SJSA1 (cell line): ENCODE data around the gene SFRP5. TPM values are rescaled to one million over a fixed set of nuclear protein-coding genes. Genes with fewer than 3 reads are reported as not detected.

ENCODE experiments used
- DNase-seq, 2 experiments: peaks; one replicate each; pipeline ENCODE4 v3.0.0-alpha.2; 2015 to 2020; ENCODE audit warnings: low spot score in 2 of 2, low read depth in 1 of 2
- H3K27ac ChIP-seq: fragments of 250-450 bp; sonication (Bioruptor Pico); 2 replicates; pipeline ENCODE4 v1.5.1; 2020; ENCODE audit warnings: mild to moderate bottlenecking, moderate library complexity
- H3K27me3 ChIP-seq: fragments of 250-450 bp; sonication (Bioruptor Pico); replicated peaks from 2 replicates; pipeline ENCODE4 v1.5.1; 2020; ENCODE audit warnings: mild to moderate bottlenecking, moderate library complexity
- H3K36me3 ChIP-seq: fragments of 250-450 bp; sonication (Bioruptor Pico); 2 replicates; pipeline ENCODE4 v1.5.1; 2020; ENCODE audit warnings: mild to moderate bottlenecking
- H3K4me1 ChIP-seq: fragments of 250-450 bp; sonication (Bioruptor Pico); replicated peaks from 2 replicates; pipeline ENCODE4 v1.6.1; 2021; ENCODE audit warnings: mild to moderate bottlenecking
- H3K4me3 ChIP-seq: fragments of 250-450 bp; sonication (Bioruptor Pico); 2 replicates; pipeline ENCODE4 v1.5.1; 2020; ENCODE audit warnings: mild to moderate bottlenecking
- H3K9me3 ChIP-seq: fragments of 250-450 bp; sonication (Bioruptor Pico); replicated peaks from 2 replicates; pipeline ENCODE4 v1.5.1; 2020; ENCODE audit warnings: mild to moderate bottlenecking
- total RNA-seq: library from RNA; depleted of rRNA; stranded (reverse); fragments of >200 nt; shearing (Covaris generic); gene quantifications from 2 replicates; pipeline ENCODE4 v1.2.3, GENCODE V29; 2014

The SFRP5 gene
- total RNA-seq, 1 experiment from 2014 or later: not detected

DNA sequence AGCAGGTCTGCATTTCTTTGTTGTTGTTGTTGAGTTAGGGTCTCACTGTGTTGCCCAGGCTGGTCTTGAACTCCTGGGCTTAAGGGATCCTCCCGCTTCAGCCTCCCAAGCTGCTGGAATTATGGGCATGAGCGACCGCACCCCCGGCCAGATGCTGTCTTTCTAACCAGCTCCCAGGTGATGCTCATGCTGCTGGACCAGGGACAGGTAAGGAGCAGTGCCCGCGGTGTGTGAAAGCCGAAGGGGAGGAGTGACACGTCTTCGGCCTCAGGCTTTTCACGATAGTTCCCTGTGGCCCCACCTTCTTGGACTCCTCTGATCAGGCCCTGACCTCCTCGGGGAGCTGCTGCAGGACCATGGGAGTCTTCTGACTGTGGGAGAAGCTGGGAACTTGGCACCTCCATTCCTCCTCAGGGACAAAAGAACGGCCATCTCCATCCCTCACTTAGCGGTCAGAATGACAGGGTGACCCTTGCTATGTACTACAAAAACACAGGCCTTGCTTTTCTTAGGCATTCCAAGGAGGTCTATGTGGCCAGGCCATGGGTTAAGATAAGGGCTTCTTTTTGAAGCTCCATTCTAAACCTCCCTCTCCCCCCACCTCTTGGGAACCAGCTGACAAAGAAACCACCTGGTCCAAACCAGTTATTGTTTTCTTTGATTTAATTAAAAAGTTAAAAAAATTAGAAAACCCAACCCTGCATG is 5.5 kb downstream of the SFRP5 start:
- DNase-seq: no peak
- H3K27ac ChIP-seq: no peak overlapping the region

GRCh38 chr10:97765201-97765600 is 6.6 kb downstream of the SFRP5 start:
- H3K36me3 ChIP-seq: peaks cover 4% of the 10 kb centered on the region
- no peak overlapping the region for H3K4me3 ChIP-seq
- no peak overlapping the region for H3K27ac ChIP-seq
- H3K9me3 ChIP-seq: no peaks in the 10 kb centered on the region
- no peaks in the 10 kb centered on the region for H3K4me1 ChIP-seq
- peaks cover 8% of the 10 kb centered on the region for H3K27me3 ChIP-seq
- no peak for DNase-seq

More for the DNA sequence above, 5.5 kb downstream of the SFRP5 start:
- no peaks in the 10 kb centered on the region; the same call in 1 of the 2 replicates for H3K36me3 ChIP-seq
- H3K9me3 ChIP-seq: no peaks in the 10 kb centered on the region
- H3K27me3 ChIP-seq: peaks cover 19% of the 10 kb centered on the region
- no peak overlapping the region for H3K4me3 ChIP-seq
- H3K4me1 ChIP-seq: peaks cover 2% of the 10 kb centered on the region

- no peaks in the 10 kb centered on the region for H3K4me1 ChIP-seq
- DNase-seq: no peak
- no peak overlapping the region for H3K4me3 ChIP-seq
- no peak overlapping the region for H3K27ac ChIP-seq
- H3K36me3 ChIP-seq: peaks cover 11% of the 10 kb centered on the region
- peaks cover 3% of the 10 kb centered on the region; the same call in 1 of the 2 replicates for H3K27me3 ChIP-seq
- no peaks in the 10 kb centered on the region for H3K9me3 ChIP-seq
Observed at GRCh38 chr10:97764519-97764931, 7.3 kb downstream of the SFRP5 start.

DNA sequence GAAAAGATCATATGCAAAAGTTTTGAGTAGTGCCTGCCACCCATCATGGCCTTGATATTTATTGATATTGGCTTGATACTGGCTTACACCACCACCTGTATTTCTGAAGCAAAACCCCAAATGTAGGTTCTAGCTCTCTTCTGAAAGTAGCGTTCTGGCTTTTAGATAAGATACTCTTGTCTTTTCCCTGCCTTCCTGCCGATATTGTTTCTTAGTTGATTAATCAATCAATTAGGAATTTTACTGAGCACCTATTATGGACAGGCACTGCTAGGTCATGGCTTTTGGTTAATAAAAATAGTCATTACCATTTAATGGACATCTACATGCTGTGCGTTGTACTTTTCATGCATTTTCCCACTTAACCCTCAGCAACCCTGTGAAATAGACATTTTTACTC is 7.9 kb downstream of the SFRP5 start:
- no peak overlapping the region for H3K27ac ChIP-seq
- H3K36me3 ChIP-seq: peaks cover 17% of the 10 kb centered on the region
- DNase-seq: no peak
- no peaks in the 10 kb centered on the region for H3K4me1 ChIP-seq
- H3K9me3 ChIP-seq: no peaks in the 10 kb centered on the region
- H3K27me3 ChIP-seq: 0 out of 2 replicates have a peak, but pooled peaks cover 3% of the 10 kb centered on the region
- H3K4me3 ChIP-seq: no peak overlapping the region

DNA sequence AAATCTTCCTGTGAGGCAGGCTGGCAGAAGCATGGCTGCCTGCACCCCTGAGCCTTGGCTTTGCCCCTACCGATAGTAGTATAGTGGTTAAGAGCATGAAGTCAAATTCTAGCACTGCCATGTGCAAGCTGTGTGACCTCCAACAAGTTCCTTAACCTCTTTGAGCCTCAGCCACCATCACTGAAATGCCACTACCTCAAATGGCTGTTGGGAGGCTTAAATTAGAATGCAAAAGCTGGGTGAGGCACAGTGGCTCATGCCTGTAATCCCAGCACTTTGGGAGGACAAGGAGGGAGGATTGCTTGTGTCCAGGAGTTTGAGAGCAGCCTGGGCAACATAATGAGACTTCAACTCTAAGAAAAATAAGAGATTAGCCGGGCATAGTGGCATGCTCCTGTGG is 8.4 kb downstream of the SFRP5 start:
- no peaks in the 10 kb centered on the region for H3K27me3 ChIP-seq
- no peak overlapping the region for H3K4me3 ChIP-seq
- no peaks in the 10 kb centered on the region for H3K9me3 ChIP-seq
- no peaks in the 10 kb centered on the region for H3K4me1 ChIP-seq
- H3K27ac ChIP-seq: no peak overlapping the region
- no peak for DNase-seq
- peaks cover 17% of the 10 kb centered on the region for H3K36me3 ChIP-seq

DNA sequence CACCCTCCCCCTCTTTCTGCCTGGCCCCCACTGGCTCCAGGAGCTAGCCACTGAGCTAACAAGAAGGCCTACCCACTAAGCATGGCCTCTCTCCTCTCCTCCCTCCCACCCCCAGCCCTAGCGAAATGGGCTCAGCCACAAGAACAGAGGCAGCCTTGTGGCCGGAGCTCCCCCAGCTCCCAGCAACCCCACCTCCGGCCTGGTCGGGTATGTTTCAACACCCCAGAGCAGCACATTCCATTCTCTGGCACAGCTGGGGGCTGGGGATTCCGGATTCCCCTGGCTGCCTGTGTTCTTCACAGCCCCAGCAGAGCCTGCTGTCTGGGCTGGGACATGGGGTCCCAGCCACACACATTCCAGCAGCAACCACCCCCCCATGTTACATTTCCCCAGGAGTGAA is 9.0 kb downstream of the SFRP5 start:
- DNase-seq: no peak
- Histone ChIP-seq H3K9me3 (no peaks in the 10 kb centered on the region), H3K4me1 (no peaks in the 10 kb centered on the region), H3K4me3 (no peak overlapping the region), H3K27ac (no peak overlapping the region), H3K27me3 (no peaks in the 10 kb centered on the region), H3K36me3 (peaks cover 17% of the 10 kb centered on the region)

- Histone ChIP-seq H3K4me3 (no peak overlapping the region), H3K36me3 (peaks cover 21% of the 10 kb centered on the region), H3K9me3 (no peaks in the 10 kb centered on the region), H3K4me1 (no peaks in the 10 kb centered on the region), H3K27ac (no peak overlapping the region), H3K27me3 (no peaks in the 10 kb centered on the region)
- DNase-seq: no peak
Observed at GRCh38 chr10:97762056-97762455, 9.7 kb downstream of the SFRP5 start.

DNA sequence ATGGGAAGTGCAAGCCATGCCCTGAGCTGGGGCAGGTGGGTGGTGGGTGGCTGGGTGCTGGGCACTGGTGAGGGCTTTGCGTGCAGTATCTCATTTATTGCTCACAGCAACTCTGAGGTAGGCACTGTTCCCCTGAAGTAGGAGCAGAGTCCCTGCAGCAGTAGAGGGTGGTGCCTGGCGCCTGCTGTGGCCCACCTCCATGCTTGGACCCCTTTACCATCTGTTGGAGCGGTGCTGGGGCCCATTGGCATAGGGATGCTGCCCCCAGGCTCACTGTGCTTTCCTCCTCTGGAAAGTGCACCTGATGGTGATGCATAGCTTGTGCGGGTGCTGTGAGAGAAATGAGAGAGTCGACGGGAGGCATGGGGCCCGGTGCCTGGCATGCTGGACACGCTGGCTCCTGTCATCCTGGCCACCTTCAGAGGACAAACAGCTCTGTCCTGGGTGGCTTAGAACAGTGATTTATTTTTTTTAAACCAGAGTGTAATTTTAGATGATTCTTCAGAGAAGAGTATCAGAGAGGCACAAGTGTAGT is 10.4 kb downstream of the SFRP5 start:
- H3K4me1 ChIP-seq: no peaks in the 10 kb centered on the region
- H3K27me3 ChIP-seq: no peaks in the 10 kb centered on the region
- H3K36me3 ChIP-seq: peaks cover 27% of the 10 kb centered on the region
- no peak overlapping the region for H3K4me3 ChIP-seq
- DNase-seq: no peak
- H3K9me3 ChIP-seq: no peaks in the 10 kb centered on the region
- no peak overlapping the region for H3K27ac ChIP-seq

- H3K36me3 ChIP-seq: peaks cover 33% of the 10 kb centered on the region
- no peaks in the 10 kb centered on the region for H3K4me1 ChIP-seq
- no peak overlapping the region for H3K4me3 ChIP-seq
- no peaks in the 10 kb centered on the region for H3K9me3 ChIP-seq
- no peaks in the 10 kb centered on the region for H3K27me3 ChIP-seq
- no peak for DNase-seq
- H3K27ac ChIP-seq: no peak overlapping the region
Observed at GRCh38 chr10:97760461-97761257, 11.1 kb downstream of the SFRP5 start.

DNA sequence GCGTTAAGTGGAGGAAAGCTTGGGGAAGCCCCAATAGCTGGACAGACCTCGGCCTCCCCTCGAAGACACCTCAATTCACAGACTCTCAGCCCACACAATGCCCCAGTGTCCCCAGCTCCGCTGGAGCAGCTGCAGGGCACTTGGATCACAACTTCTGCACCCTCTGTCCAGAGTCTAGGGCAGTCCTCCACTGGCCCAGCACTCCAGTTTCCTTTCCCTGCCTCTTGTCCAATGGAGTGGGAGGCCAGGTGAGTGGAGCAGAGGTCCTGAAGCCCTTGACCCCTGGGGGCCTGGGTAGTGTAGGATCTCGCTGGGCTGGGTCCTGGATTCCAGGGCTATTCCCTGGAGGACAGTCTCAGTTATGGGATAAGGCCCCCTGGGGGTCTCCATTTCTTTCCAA is 11.9 kb downstream of the SFRP5 start:
- H3K36me3 ChIP-seq: peaks cover 41% of the 10 kb centered on the region
- no peaks in the 10 kb centered on the region for H3K27me3 ChIP-seq
- H3K4me1 ChIP-seq: no peaks in the 10 kb centered on the region
- H3K4me3 ChIP-seq: no peak overlapping the region
- DNase-seq: no peak
- H3K9me3 ChIP-seq: no peaks in the 10 kb centered on the region
- H3K27ac ChIP-seq: no peak overlapping the region

DNA sequence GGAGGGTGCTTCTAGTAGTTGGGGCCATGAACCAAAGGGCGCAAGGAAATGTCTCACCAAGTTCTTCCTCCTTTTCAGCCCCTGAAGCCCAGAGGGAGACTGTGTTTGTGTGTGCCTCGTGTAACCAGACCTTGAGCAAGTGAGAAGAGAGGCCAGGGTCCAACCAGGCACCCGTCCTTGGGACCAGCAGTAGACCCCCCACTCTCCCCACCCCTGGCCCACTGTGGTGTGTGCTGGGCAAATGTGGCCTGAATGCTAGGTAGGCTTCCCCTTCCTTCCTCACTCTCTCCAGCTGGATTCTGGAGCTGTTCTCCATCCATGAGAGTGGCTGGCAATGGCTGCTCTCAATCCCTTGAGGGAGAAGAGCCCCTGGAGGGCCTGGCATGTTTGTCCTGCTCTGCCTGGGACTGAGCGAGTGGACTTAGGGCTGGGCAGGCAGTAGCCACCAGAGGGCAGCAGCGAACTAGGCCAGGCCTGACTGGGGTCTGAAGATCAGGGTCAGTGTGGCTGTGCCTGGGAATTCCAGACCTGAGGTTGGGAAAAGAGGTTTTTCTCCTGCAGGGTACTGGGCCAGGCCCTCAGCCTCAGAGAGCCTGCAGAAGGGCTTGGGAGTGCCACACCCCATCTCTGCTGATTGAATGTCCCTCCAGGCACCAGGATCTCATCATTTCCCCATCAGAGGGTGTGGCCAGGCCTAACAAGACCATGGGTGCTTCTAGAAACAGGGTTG is 12.5 kb downstream of the SFRP5 start:
- Histone ChIP-seq H3K9me3 (no peaks in the 10 kb centered on the region), H3K4me3 (no peak overlapping the region), H3K27ac (no peak overlapping the region), H3K4me1 (no peaks in the 10 kb centered on the region), H3K27me3 (no peaks in the 10 kb centered on the region), H3K36me3 (peaks cover 47% of the 10 kb centered on the region)
- peak; percentile 47 to 70 for DNase-seq

DNA sequence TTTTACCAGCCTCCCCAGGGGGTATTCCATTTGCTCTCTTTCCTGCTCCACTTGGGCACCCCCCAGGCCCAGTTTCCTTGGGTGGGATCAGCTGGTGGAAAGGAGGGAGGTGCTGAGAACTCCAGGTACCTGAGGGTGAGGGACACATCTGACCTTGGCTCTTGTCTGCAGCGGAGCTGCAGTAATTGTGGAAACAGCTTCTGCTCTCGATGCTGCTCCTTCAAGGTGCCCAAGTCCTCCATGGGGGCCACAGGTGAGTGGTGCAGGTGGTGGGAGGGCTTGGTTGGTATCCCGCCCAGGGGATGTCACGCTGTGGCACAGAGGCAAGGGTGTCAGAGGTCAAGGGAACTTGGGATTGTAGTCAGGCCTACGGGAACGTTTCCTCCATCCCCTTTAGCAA is 14.3 kb downstream of the SFRP5 start:
- H3K9me3 ChIP-seq: no peaks in the 10 kb centered on the region
- no peak overlapping the region for H3K27ac ChIP-seq
- DNase-seq: no peak
- H3K4me1 ChIP-seq: no peaks in the 10 kb centered on the region
- peaks cover 63% of the 10 kb centered on the region for H3K36me3 ChIP-seq
- no peak overlapping the region for H3K4me3 ChIP-seq
- no peaks in the 10 kb centered on the region for H3K27me3 ChIP-seq

- Histone ChIP-seq H3K36me3 (peaks cover 79% of the 10 kb centered on the region), H3K27me3 (no peaks in the 10 kb centered on the region), H3K4me3 (no peak overlapping the region), H3K27ac (no peak overlapping the region), H3K9me3 (no peaks in the 10 kb centered on the region), H3K4me1 (no peaks in the 10 kb centered on the region)
- DNase-seq: no peak
Observed at GRCh38 chr10:97755718-97756117, 16.1 kb downstream of the SFRP5 start.
